Measurements from ENCODE around the gene YARS2.

Gene YARS2

DNA sequence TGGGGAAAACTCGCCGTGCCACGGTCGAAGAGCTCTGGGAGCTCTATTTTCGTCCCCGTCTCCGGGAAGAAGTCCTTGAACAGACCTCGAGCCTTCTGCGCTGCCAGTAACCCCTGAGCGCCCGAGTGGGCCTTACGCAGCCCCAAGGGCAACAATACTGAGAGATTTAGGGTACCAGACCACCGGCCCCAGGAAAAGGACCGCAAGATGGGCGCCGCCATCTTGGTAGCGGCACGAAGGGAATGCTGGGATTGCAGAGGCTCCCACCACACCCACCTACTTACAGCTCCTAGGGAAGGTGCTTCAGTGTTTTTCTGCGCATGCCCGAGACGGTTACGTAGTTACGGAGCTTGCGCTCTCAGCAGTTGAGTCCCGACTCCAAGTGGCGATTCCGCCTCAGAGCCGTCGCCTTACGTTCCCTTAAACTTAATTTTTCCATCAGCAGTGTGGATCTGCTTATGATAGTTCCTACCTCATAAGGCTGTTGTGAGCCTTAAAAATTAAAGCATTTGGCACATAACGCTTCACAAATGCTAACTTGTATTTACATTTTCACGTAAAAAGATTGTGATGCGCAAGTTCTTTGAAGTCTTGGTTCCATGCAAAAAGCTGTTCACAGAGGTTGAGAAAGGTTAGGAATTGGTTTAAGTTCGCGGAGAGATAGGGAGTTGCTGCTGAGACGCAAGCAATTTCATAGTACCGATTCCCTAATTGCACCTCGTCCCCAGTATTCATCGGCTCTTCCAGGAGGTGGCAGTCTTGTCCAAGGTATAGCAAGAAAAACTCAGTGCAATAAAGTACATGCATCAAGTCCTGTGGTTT, at the start of gene YARS2:
TSS of gene YARS2 (minus strand) at position 244 of the 822 bp plus-strand sequence. CDS start at position 221, 23 bp downstream.
- peak; percentile 98 to 99 for DNase-seq

DNA sequence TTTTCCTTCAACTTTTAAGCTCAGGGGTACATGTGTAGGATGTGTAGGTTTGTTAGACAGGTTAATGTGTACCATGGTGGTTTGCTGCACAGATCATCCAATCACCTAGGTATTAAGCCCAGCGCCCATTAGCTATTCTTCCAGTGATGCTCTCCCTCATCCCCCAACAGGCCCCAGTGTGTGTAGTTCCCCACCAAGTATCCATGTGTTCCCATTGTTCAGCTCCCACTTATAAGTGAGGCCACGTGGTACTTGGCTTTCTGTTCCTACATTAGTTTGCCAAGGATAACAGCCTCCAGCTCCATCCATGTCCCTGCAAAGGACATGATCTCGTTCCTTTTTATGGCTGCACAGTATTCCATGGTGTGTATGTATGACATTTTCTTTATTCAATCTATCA, 48.6 kb upstream of the YARS2 start:
- DNase-seq: no peak

GRCh38 chr12:32801269-32801980, 45.7 kb upstream of the YARS2 start:
- DNase-seq: no peak

DNA sequence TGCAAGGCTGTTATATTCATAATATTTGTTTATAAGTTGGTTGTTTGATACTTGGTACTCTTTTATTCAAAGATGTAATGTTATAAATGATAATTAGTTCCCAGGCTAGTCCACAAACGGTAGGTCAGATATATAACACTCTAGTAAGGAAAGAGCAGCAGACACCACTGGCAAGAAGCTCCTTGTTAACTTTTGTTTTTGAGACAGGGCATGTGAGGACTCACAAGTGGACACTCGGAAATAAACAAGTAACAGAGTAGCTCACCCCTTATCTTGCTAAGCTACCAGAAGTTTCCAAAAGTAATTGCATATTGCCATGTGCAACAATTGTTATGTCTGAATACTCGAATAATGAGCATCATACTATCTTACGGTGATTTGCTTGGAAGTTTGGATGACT, 38.6 kb upstream of the YARS2 start:
- DNase-seq: no peak

GRCh38 chr12:32789916-32790315, 34.2 kb upstream of the YARS2 start:
- DNase-seq: no peak

GRCh38 chr12:32789446-32789845, 33.7 kb upstream of the YARS2 start:
- no peak for DNase-seq

GRCh38 chr12:32788405-32788804, 32.7 kb upstream of the YARS2 start:
- DNase-seq: no peak

- DNase-seq: no peak
Observed at GRCh38 chr12:32785557-32785956, 29.9 kb upstream of the YARS2 start.

DNA sequence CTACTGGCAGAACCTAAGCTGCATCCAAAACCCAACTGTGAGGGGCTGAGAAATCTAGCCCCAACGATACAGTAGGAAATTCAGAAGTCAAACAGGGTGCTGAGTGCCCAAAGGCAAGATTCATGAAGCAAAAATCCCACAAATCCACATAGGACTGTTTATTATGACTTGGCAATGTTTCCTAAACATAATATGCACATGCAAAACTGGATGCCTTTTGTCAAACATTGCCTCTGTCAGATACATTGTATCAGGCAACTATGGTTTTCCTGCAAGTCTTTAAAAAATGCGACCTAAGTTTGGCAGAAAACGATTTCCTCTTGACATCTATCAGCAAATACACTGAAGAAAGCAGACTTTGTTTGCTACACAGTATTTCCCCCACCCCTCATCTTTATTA, 27.3 kb upstream of the YARS2 start:
- DNase-seq: no peak

DNA sequence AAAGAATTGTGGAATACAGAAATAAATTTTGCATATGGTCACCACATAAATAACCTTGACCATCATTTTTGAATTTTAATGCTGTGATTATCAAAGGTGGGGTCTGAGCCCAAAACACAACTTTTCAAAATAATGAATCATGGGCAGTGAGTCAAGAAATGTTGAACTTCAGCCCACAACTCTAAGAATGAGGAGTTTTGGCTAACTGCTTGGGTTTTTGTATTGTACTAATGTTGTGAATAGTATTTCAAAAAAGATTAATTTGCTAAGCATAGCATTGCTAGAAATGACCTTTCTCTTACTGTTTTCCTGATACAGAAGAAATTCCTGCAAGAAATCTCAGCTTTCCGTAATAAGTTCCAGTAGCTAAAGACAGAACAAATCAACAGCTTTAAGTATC, 24.4 kb upstream of the YARS2 start:
- no peak for DNase-seq

GRCh38 chr12:32777691-32778175, 22.0 kb upstream of the YARS2 start:
- DNase-seq: no peak

GRCh38 chr12:32777159-32777558, 21.5 kb upstream of the YARS2 start:
- DNase-seq: no peak

DNA sequence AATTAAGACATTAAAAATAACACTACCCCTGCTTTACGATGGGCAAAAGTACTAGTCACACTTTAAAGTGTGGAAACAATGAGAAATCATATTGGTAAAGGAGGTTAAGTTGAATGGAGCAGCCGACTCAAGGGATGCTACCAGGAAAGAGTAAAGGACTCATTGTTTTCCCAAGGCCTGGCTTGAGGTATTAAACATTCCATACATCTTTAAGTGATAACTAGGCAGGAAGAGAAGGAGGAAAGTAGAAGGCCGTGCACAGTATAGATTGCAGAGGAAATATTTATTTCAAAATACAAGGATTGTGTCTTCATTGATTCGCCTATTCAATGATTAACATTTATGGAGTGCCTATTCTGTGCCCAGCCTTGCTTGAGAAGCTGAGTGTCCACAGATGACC, 20.6 kb upstream of the YARS2 start:
- DNase-seq: no peak

GRCh38 chr12:32773691-32774090, 18.0 kb upstream of the YARS2 start:
- DNase-seq: no peak

DNA sequence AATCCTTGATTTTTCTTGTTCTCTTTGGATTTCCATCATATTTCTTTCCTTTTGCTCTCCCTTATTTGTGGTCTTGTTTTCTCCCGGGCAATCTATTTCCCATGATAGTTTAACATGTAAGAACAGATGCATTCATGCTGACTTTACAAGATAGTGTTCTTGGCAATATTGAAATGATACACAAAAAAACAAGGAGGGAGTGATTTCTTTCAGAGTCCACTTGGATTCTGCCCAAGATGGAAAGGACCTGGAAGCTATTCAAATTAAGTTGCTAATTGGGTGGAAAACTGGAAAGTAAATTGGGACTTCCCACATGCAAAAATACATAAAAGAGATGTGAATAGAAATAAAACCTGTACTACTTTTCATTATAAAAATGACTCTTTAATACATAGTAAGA, 14.4 kb upstream of the YARS2 start:
- no peak for DNase-seq

DNA sequence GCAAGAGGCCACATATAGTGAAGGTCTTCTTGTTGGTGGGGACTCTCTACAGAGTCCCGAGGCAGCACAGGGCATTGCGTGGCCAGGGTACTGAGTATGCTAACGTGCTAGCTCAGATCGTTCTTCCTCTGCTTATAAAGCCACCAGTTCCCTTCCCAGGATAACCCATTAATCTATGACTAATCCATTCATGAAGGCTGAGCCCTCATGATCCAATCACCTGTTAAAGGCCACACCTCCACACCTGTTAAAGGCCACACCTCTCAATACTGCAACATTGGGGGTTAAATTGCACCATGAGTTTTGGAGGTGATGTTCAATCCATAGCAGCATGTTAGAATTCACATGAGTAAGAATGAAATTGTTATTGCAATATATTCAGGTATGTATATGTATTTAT, 12.8 kb upstream of the YARS2 start:
- DNase-seq: no peak

GRCh38 chr12:32765906-32766305, 10.2 kb upstream of the YARS2 start:
- no peak for DNase-seq

- no peak for DNase-seq
Observed at GRCh38 chr12:32761716-32762115, 6.0 kb upstream of the YARS2 start.

GRCh38 chr12:32757157-32757556, 1.5 kb upstream of the YARS2 start:
- no peak for DNase-seq

DNA sequence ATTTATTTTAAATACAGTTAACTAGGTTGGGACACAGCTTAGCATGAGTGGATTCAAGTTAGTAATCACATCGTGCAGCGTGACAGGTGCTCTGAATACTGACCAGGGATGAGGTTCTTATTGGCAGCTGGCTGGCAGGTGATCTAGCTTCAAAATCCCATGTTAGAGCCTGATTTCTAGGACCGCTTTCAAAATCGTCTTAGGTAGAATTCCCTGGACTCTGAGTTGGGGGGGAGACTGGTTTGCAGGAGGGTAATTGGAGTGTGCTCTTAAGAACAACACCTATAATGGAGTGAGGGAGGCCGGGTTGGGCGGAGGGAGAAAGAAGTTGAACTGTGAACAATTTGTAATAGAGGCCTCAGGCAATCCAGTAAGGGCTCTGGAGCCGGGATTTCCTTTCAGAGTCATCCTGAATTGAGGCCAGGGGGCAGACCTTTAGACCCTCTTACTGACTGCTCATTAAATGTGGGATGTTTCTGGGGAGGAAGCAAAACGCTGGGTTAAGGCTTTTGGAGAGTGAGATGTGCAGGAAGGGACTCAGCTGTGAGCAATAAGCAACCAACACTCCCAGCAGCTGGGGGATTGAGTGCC, 874 bp upstream of the YARS2 start:
- DNase-seq: no peak

DNA sequence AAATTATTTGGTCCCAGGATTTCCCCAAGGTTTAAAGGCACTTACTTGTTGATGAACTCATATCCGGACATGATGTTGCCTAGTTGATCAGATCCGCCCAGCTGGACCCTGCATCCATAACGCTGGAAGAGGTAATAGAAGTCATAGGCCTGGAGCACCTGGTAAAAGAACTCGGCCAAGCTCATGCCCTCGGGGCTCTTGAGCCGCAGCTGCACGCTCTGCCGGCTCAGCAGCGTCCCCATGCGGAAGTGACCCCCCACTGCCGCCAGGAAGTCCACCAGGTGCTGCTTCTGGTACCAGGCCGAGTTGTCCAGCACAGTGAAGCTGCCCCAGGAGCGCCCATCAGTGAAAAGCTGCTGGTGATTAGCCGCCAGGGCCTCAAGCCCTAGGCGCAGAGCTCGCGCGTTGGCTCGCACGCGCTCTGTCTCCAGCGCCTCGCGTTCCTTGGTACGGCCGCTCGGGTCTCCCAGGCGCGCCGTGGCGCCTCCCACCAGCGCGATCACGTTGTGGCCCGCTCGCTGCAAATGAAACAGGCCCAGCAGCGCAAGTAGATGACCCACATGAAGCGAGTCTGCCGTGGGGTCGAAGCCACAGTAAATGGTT, 545 bp downstream of the YARS2 start:
- DNase-seq: peak; percentile 46 to 74

DNA sequence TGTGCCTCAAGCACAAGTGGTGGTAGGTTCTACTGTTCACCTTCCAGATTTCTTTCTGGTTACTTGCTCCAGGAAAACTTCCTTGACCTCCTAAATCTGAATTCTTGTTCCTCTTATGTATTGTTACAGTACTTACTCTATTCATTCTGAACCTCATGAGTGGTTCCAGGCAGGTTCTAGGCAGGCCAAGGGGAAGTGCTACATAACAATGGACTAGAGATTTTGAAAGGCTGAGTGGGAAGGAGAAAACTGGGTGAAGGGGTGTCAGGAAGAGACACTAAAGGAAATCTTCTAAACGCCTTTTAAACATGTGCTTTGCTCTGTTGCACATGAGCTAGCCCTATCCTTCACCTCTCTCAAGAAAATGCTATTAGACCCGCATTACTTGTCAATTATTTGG, 1.6 kb downstream of the YARS2 start:
- DNase-seq: no peak

GRCh38 chr12:32753605-32754004, 2.1 kb downstream of the YARS2 start:
- DNase-seq: no peak

Data from NCI-H1930 (cell line).